DMS53 treated with DMSO at 0.1 percent for 48 hours (cell line): ENCODE measurements around the gene FAM107A.
"Not testable (repeated sequence)": the region's sequence is repeated elsewhere in the genome, so short reads cannot be mapped to it uniquely, and the experiment has no call there.

Experiments used
- DNase-seq: peaks from one replicate; lab custom pipeline; 2025; ENCODE audit not compliant: unreplicated experiment; lab: John Stamatoyannopoulos, UW

The FAM107A gene

DNA sequence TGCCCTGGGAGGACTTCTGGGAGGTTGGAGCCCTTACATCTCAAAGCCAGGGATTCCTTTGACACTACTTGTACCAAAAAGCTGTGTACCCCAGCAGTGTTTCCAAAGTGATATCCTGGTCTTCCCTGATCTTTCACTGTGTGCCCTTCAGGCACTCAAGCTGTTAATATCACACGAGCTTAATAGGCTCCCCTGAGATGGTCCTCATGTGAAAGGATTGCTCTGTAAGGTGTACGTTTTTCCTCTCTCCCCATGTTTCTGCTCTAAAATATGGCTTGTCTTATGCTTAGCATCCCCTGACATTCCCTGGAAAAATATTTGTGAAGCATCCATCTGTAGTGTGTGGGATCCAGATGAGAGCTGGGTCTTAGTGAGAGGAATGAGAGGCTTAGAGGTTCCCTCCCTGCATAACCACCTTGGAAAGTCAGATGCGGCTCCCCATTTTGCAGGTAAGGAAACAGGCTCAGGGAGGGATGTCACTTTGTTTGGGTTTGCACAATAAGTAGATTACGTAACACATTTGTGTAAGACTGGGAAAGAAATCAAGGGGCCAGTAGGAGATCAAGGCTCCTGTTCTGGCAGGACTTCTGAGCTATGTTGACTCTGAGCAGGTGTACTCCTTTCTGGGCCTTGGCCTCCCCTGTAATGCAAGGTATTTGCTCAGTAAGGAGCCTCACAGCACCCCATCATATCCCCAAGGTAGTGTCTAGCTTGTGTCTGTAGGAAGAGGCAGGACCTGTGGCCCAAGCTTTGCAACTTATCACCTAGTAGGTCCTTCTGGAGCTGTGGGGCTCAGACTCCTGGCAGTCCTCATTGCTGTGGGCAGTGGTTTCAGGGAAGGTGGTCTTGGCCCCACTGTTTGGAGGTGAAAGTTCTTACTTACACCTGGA, 39.5 kb downstream of the FAM107A start:
- DNase-seq: no peak

GRCh38 chr3:58536501-58537411, 40.4 kb downstream of the FAM107A start, which contains the start of gene ACOX2:
Gene ACOX2 (minus strand): TSS chr3:58537190. CDS start chr3:58535106, 2,084 bp downstream.
- no peak for DNase-seq

- DNase-seq: no peak
Observed at GRCh38 chr3:58535531-58536500, 41.4 kb downstream of the FAM107A start.

GRCh38 chr3:58534592-58535494, 42.3 kb downstream of the FAM107A start:
- DNase-seq: no peak

GRCh38 chr3:58532794-58533220, 44.4 kb downstream of the FAM107A start:
- DNase-seq: no peak

DNA sequence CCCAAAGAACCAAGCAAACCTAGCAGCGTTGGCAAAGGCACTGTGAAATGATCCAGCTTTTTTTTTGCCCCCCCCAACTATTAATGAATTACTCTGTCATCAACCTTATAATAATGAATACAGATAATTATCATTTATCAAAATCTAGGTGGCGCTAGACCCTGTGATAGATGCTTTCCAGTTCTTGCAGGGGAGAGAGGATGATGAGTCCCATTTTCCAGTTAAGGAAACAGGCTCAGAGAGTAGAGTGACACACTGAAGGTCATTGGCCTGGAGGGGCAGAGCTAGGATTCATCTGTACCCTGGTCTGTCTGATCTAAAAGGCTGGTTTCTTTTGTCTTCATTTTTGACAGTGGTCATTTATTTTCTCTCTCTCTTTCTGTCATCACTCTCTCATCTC, 45.2 kb downstream of the FAM107A start:
- no peak for DNase-seq

GRCh38 chr3:58531555-58531954, 45.6 kb downstream of the FAM107A start:
- DNase-seq: no peak

- no peak for DNase-seq
Observed at GRCh38 chr3:58530354-58530865, 46.8 kb downstream of the FAM107A start.

GRCh38 chr3:58529516-58530353, 47.5 kb downstream of the FAM107A start:
- DNase-seq: no peak

DNA sequence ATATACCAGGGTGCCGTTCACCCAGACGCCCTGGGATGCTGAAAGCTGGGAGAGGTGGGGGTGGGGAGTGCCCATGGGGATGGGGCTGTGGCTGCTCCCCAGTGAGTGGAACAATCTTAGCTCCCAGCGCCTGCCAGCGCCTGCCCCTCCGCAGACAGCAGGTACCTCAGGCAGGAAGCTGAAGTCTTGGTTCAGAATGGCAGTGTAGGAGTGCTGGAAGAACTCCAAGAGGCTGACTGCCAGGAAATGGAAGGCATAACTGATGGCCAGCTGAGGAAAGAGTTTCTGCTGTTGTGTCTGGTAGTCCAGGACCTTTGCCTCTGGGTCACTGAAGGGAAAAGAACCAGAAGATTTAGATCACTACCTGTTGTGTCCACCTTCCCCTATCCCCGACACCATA, 48.6 kb downstream of the FAM107A start:
- no peak for DNase-seq

- not testable (repeated sequence) for DNase-seq
Observed at GRCh38 chr3:58527440-58527839, 49.8 kb downstream of the FAM107A start.

DNA sequence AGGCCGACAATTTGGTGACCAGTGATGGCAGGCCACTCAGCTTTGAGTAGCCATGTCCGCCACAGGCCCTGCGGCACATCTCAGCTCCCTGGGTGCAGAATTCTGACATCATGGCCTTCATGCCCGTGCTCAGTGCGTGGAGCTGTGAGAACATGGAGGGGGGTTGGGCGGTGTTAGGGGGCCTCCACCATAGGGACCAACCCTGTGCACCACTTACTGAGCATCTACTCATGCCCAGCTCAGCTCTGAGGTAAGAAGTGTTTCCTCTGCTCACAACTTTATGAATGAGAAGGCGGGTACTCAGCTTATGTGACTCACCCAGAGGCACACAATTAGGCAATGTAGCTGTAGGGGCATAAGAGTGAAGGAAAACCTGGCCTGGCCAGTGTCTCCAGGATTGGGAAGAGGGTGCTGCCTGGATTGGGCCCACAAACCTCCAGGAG, 50.7 kb downstream of the FAM107A start:
- no peak for DNase-seq

DNA sequence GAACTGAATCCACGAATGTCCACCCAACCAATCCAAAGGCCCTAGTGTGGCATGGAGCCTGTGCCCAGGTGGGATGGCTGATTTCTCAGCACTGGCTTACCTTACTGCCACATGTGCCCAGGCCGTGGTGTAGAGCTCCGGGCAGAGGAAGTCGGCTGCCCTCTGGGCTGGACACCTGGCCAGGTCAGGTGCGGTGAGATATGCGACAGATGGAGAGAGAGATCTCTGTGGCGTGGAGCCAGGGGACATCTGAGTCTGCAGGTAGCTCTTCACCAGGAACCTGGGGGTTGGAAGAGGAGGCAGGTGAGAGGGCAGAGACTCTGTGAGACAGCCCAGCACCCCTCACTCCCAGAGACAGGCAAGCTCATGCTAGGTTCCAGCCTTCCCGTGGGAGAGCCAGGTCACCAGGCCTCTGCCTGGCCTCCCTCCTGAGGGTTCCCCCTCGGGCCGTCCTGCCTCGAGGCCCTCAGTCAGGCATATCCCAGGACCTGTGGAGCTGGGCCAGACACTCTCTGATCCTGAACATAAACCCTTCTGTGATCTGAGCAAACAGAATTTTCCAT, 52.8 kb downstream of the FAM107A start:
- no peak for DNase-seq

DNA sequence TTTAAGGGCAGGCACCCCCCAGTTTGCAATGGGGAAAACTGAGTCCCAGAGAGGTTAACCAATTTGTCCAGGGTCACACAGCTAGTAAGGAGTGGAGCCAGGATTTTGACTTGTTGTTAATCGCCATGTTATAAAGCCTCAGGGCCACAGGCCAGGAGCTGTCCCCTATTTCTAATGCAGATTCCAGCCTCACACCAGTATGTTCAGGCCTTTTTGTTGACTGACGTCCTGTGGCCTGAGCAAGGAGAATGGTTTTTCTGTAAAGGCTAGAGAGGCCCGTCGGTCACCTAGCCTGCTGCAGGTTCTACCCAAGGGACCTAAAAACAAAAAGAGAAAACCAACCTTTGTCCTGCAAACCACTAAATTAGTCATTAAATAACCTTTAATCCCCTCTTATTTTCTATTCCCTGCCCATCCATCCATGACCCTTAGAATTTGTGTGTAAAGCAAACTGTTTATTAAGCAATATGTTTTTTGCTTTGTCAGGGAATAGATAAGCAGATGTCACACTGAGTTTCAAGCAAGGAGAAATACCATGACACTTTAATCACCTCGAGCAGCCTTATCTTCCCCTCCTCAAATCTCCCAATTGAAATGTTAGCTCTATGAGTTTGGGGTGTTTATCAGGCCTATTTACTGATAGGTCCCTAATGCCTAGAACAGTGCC, 54.3 kb downstream of the FAM107A start:
- no peak for DNase-seq

GRCh38 chr3:58521917-58522631, 55.1 kb downstream of the FAM107A start:
- no peak for DNase-seq

- DNase-seq: no peak
Observed at GRCh38 chr3:58521336-58521670, 55.9 kb downstream of the FAM107A start.
